SU-DHL-6 (cell line): ENCODE measurements around the gene CMPK1.

Experiments
- H2AFZ ChIP-seq: fragments of 200-600 bp; sonication (generic); 2 replicates; pipeline ENCODE4 v1.6.1; 2014; ENCODE audit warnings: low read depth, mild to moderate bottlenecking, moderate library complexity, mixed read lengths, antibody characterized with exemption, low read length; ENCODE audit not compliant: severe bottlenecking
- H3F3A ChIP-seq: fragments of 200-600 bp; shearing (Covaris generic); 2 replicates; pipeline ENCODE4 v1.6.0; 2016; ENCODE audit warnings: antibody characterized with exemption, mild to moderate bottlenecking; ENCODE audit not compliant: insufficient read depth
- H3K27ac ChIP-seq: fragments of 200-600 bp; sonication (generic); 2 replicates; pipeline ENCODE4 v1.5.1; 2016; ENCODE audit warnings: low read depth, mild to moderate bottlenecking, low read length, moderate library complexity, mixed read lengths
- H3K27me3 ChIP-seq: fragments of 200-600 bp; sonication (generic), shearing (Covaris generic); 2 replicates; pipeline ENCODE4 v1.6.0; 2014; ENCODE audit warnings: mild to moderate bottlenecking, low read length
- H3K36me3 ChIP-seq: fragments of 200-600 bp; sonication (generic); 2 replicates; pipeline ENCODE4 v1.6.1; 2014; ENCODE audit warnings: mild to moderate bottlenecking, low read length, mixed read lengths
- H3K4me2 ChIP-seq: fragments of 300-600, 200-600 bp; shearing (Covaris generic), sonication (generic); 2 replicates; pipeline ENCODE4 v1.6.0; 2014; ENCODE audit warnings: low read length, low read depth, mild to moderate bottlenecking; ENCODE audit not compliant: poor library complexity, severe bottlenecking
- H3K4me3 ChIP-seq: fragments of 200-600 bp; sonication (generic); 2 replicates; pipeline ENCODE4 v1.5.1; 2014; ENCODE audit warnings: antibody characterized with exemption, low read length, mild to moderate bottlenecking, mixed read lengths; ENCODE audit not compliant: insufficient read depth, poor library complexity, severe bottlenecking
- H3K79me2 ChIP-seq: fragments of 200-600 bp; sonication (generic); 2 replicates; pipeline ENCODE4 v1.6.1; 2014; ENCODE audit warnings: mild to moderate bottlenecking, low read length, moderate library complexity; ENCODE audit not compliant: insufficient read depth
- H3K9ac ChIP-seq: fragments of 200-600 bp; sonication (generic); 2 replicates; pipeline ENCODE4 v1.7.0; 2014; ENCODE audit warnings: mild to moderate bottlenecking, low read length
- H3K9me2 ChIP-seq: fragments of 200-600 bp; sonication (generic); replicated peaks from 2 replicates; pipeline ENCODE4 v1.6.1; 2014; ENCODE audit warnings: low read length; ENCODE audit not compliant: insufficient read depth
- H3K9me3 ChIP-seq: fragments of 200-600 bp; sonication (generic); 2 replicates; pipeline ENCODE4 v1.6.1; 2014; ENCODE audit warnings: low read length, mixed read lengths; ENCODE audit not compliant: insufficient read depth
- H4K20me1 ChIP-seq: fragments of 200-600 bp; sonication (generic); 2 replicates; pipeline ENCODE4 v1.6.1; 2014; ENCODE audit warnings: low read depth, mild to moderate bottlenecking, antibody characterized with exemption, low read length, moderate library complexity, mixed read lengths
- CTCF ChIP-seq: fragments of 200-600 bp; sonication (generic); IDR thresholded peaks from one replicate; pipeline ENCODE4 v1.5.1; 2017; ENCODE audit warnings: antibody characterized with exemption, mild to moderate bottlenecking, low read length, moderate library complexity; ENCODE audit not compliant: insufficient read depth, poor library complexity, severe bottlenecking
- EZH2phosphoT487 ChIP-seq: fragments of 200-600 bp; sonication (generic), shearing (Covaris generic); conservative IDR thresholded peaks from 2 replicates; pipeline ENCODE4 v1.6.1; 2018; ENCODE audit warnings: mild to moderate bottlenecking, antibody characterized with exemption, low read length, moderate library complexity, mixed read lengths

CMPK1 gene

DNA sequence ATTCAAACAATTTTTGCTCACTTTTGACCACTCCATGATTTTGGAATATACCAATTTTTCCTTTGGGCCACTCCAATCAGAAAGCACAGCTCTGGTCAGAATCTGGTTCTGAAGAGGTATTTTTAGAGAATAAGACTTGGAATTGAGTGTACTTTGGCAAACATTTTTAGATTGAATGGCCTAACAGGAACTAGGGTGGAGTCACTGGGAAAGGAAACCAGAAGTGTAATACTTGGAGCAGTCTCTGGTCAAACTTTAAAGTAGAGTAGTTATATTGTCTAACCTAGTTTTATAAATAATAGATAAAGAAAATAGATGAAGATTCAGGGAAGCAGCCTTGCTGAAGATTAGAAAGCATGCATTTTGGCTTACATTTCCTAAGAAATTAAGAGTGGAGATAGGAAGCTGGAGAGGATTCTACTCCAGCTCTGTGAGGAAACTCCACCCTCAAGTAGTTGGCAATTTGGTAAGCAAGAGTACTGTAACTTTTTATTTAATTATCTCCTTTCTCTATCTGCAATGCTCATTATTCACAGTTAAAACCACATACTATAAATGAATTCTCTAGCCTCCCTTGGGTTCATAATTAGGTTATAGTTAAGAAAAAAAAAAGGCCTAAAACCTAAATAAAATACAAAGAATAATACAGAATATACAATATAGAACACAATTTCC, 35.4 kb upstream of the CMPK1 start:
- no peaks in the 10 kb centered on the region for H3K27me3 ChIP-seq
- no peak overlapping the region for H3K4me3 ChIP-seq
- H3K9me2 ChIP-seq = no peaks in the 10 kb centered on the region
- no peaks in the 10 kb centered on the region for H3K9me3 ChIP-seq
- H4K20me1 ChIP-seq = no peaks in the 10 kb centered on the region
- no peak overlapping the region for H3K4me2 ChIP-seq
- no peak overlapping the region for H2AFZ ChIP-seq
- no peak overlapping the region for H3K27ac ChIP-seq
- H3F3A ChIP-seq = no peaks in the 10 kb centered on the region
- H3K36me3 ChIP-seq = peaks cover 58% of the 10 kb centered on the region
- no peaks in the 10 kb centered on the region for H3K79me2 ChIP-seq
- no peak overlapping the region for H3K9ac ChIP-seq
- no peak for TF ChIP-seq CTCF
- no peak for TF ChIP-seq EZH2phosphoT487

- peaks cover 61% of the 10 kb centered on the region for H3K36me3 ChIP-seq
- H3K4me2 ChIP-seq = no peak overlapping the region
- peaks cover 13% of the 10 kb centered on the region for H3K79me2 ChIP-seq
- H3K27me3 ChIP-seq = no peaks in the 10 kb centered on the region
- no peaks in the 10 kb centered on the region for H3F3A ChIP-seq
- TF ChIP-seq EZH2phosphoT487 (no peak), CTCF (no peak)
- H3K4me3 ChIP-seq = no peak overlapping the region
- H4K20me1 ChIP-seq = no peaks in the 10 kb centered on the region
- H3K27ac ChIP-seq = no peak overlapping the region
- no peak overlapping the region for H3K9ac ChIP-seq
- no peak overlapping the region for H2AFZ ChIP-seq
- H3K9me3 ChIP-seq = no peaks in the 10 kb centered on the region
- no peaks in the 10 kb centered on the region for H3K9me2 ChIP-seq
These were observed 31.1 kb upstream of the CMPK1 start for GRCh38 chr1:47302472-47302871.

DNA sequence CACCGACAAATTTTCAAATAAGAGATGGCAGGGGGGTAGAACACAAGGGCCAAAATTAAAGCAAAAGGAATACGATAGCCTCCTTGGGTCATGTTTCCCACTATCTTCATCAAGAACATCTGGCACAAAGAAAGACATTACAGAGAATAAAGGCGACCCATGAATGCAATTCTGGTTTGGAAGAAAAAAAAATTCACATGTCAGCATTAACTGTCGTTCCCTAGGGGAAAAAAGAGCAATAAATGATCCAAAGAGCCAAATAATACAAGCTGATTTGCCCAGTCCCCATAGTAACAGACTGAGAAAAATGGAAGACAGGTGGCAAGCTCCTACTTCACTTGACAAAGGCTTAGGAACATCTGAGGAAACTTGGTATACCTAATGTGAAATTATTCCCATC, 24.2 kb upstream of the CMPK1 start:
- Histone ChIP-seq H3K4me2 (no peak overlapping the region), H2AFZ (no peak overlapping the region), H3K9ac (no peak overlapping the region), H3K79me2 (peaks cover 69% of the 10 kb centered on the region), H3K9me3 (no peaks in the 10 kb centered on the region), H3K27ac (no peak overlapping the region), H3K9me2 (no peaks in the 10 kb centered on the region), H3K36me3 (peaks cover 30% of the 10 kb centered on the region), H4K20me1 (peaks cover 9% of the 10 kb centered on the region; the same call in 1 of the 2 replicates), H3K27me3 (no peaks in the 10 kb centered on the region), H3K4me3 (no peak overlapping the region), H3F3A (peaks cover under 1% of the 10 kb centered on the region; the same call in 1 of the 2 replicates)
- TF ChIP-seq CTCF = no peak
- TF ChIP-seq EZH2phosphoT487 = no peak
